ENCODE measurements around the gene MAN2C1.

DNA sequence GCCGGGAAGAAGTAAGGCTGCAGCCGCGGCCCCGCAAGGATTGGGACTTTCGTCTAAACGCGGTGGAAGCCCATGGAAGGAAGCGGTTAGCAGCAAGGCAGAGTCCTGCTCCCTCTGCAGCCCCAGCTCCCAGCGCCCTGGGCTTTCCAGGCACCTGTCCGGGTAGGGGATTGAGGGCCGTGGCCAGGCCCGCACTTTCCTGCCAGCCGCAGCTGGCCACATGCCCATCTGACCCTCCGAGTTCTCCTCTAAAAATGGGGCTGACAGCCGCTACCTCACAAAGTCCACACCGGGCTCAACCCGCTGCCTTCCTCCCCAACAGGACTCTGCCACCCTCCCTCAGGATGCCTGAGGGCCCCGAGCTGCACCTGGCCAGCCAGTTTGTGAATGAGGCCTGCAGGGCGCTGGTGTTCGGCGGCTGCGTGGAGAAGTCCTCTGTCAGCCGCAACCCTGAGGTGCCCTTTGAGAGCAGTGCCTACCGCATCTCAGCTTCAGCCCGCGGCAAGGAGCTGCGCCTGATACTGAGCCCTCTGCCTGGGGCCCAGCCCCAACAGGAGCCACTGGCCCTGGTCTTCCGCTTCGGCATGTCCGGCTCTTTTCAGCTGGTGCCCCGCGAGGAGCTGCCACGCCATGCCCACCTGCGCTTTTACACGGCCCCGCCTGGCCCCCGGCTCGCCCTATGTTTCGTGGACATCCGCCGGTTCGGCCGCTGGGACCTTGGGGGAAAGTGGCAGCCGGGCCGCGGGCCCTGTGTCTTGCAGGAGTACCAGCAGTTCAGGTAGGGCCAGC, 19.7 kb downstream of the MAN2C1 start:
- TF ChIP-seq POLR2AphosphoS5 (IDR thresholded peaks at IDR 0.05; ENCODE audit: low read depth, low read length) (no peak), POLR2A (IDR thresholded peaks at IDR 0.05; ENCODE audit: low read depth, low read length) (no peak; the same call in 1 of the 2 replicates)

All from GM12892 (cell line).